Lower lobe of right lung (tissue), 2 donors: ENCODE results near the gene SPG21. TPM values are rescaled to one million over a fixed set of nuclear protein-coding genes. Genes with fewer than 3 reads are reported as not detected.

Experiments
- ATAC-seq, 2 donors: fragments of 200-7000 bp; cut with Tn5 transposase; one replicate each; pipeline ENCODE4 v1.9.1; 2020 to 2022; ENCODE audit warnings: mild to moderate bottlenecking in 2 of 2, moderate library complexity in 2 of 2
- DNase-seq: peaks from one replicate; pipeline ENCODE4 v3.0.0-alpha.2; 2020
- H3K27ac ChIP-seq: fragments of 200-600 bp; one replicate; pipeline ENCODE4 v1.8.0; 2022
- H3K27me3 ChIP-seq: fragments of 200-600 bp; one replicate; pipeline ENCODE4 v1.8.0; 2022; ENCODE audit warnings: low read depth
- H3K36me3 ChIP-seq: fragments of 200-600 bp; one replicate; pipeline ENCODE4 v1.8.0; 2022; ENCODE audit warnings: mild to moderate bottlenecking
- H3K4me1 ChIP-seq: fragments of 200-600 bp; one replicate; pipeline ENCODE4 v1.8.0; 2022
- H3K4me3 ChIP-seq: fragments of 200-600 bp; one replicate; pipeline ENCODE4 v1.8.0; 2022; ENCODE audit warnings: mild to moderate bottlenecking
- H3K9me3 ChIP-seq: fragments of 200-600 bp; one replicate; pipeline ENCODE4 v1.8.0; 2022
- CTCF ChIP-seq: fragments of 200-600 bp; IDR thresholded peaks from one replicate; pipeline ENCODE4 v1.8.0; 2022; ENCODE audit warnings: antibody characterized with exemption, mild to moderate bottlenecking
- intact Hi-C: fragments of 100-400 bp; cut with DNase I; formaldehyde crosslinking; loops from one replicate; pipeline ENCODE4 v1.11.0; 2022
- total RNA-seq: library from RNA; stranded (reverse); fragmentation: NEBNext Ultra II Directional; extraction: Animal tissue kit (Norgen Biotek cat#: 25700); gene quantifications from one replicate; pipeline ENCODE4 v1.2.1, GENCODE V29; 2021
- donor health status: DM: no; HTN: yes; CAD: no; lungs with severe emphysema.

The SPG21 gene
- total RNA-seq, 1 donor from 2014 or later = 110 TPM

- DNase-seq (no peak), ATAC-seq (no peak)
- Histone ChIP-seq H3K4me3 (no peak overlapping the region), H3K27me3 (no peaks in the 10 kb centered on the region), H3K4me1 (no peaks in the 10 kb centered on the region), H3K36me3 (peaks cover 99% of the 10 kb centered on the region), H3K27ac (no peak overlapping the region), H3K9me3 (no peaks in the 10 kb centered on the region)
- intact Hi-C loops = no loop called here
- TF ChIP-seq CTCF = no peak
These were observed 28.7 kb downstream of the SPG21 start for GRCh38 chr15:64961013-64961412.

GRCh38 chr15:64960153-64960552 lies 29.6 kb downstream of the SPG21 start:
- peaks cover 99% of the 10 kb centered on the region for H3K36me3 ChIP-seq
- H3K9me3 ChIP-seq = no peaks in the 10 kb centered on the region
- ATAC-seq = no peak
- no peak for DNase-seq
- intact Hi-C loops = no loop called here
- TF ChIP-seq CTCF = no peak
- H3K27ac ChIP-seq = no peak overlapping the region
- no peaks in the 10 kb centered on the region for H3K27me3 ChIP-seq
- no peak overlapping the region for H3K4me3 ChIP-seq
- no peaks in the 10 kb centered on the region for H3K4me1 ChIP-seq

- H3K27me3 ChIP-seq = no peaks in the 10 kb centered on the region
- DNase-seq (no peak), ATAC-seq (no peak)
- intact Hi-C loops = no loop called here
- H3K4me1 ChIP-seq = no peaks in the 10 kb centered on the region
- H3K27ac ChIP-seq = no peak overlapping the region
- no peak overlapping the region for H3K4me3 ChIP-seq
- H3K9me3 ChIP-seq = no peaks in the 10 kb centered on the region
- H3K36me3 ChIP-seq = peaks cover 90% of the 10 kb centered on the region
- TF ChIP-seq CTCF = no peak
These were observed 30.6 kb downstream of the SPG21 start for GRCh38 chr15:64959128-64959527.

GRCh38 chr15:64954395-64954794 lies 35.3 kb downstream of the SPG21 start:
- DNase-seq = no peak
- no peak for ATAC-seq
- Histone ChIP-seq H3K4me1 (no peaks in the 10 kb centered on the region), H3K4me3 (no peak overlapping the region), H3K36me3 (peaks cover 43% of the 10 kb centered on the region), H3K9me3 (no peaks in the 10 kb centered on the region), H3K27ac (no peak overlapping the region), H3K27me3 (no peaks in the 10 kb centered on the region)
- no peak for TF ChIP-seq CTCF
- intact Hi-C loops = no loop called here

- no peaks in the 10 kb centered on the region for H3K9me3 ChIP-seq
- no peak for ATAC-seq
- no peak for TF ChIP-seq CTCF
- H3K36me3 ChIP-seq = peaks cover 25% of the 10 kb centered on the region
- intact Hi-C loops = no loop called here
- no peak overlapping the region for H3K4me3 ChIP-seq
- H3K4me1 ChIP-seq = no peaks in the 10 kb centered on the region
- no peaks in the 10 kb centered on the region for H3K27me3 ChIP-seq
- no peak overlapping the region for H3K27ac ChIP-seq
- no peak for DNase-seq
These were observed 37.8 kb downstream of the SPG21 start for GRCh38 chr15:64951777-64952418.
